A549 (cell line): Measurements from ENCODE around the gene GMEB2. TPM values are rescaled to one million over a fixed set of nuclear protein-coding genes. Genes with fewer than 3 reads are reported as not detected.

Experiments
- ATAC-seq, 2 experiments: fragments of 200-7000 bp in 1 of 2; fragments of >200 bp in 1 of 2; cut with Nextera tagmentation in 1 of 2; cut with Tn5 transposase in 1 of 2; 3 replicates each; pipeline versions ENCODE4 v1.8.0 to v1.9.1; 2018 to 2020; ENCODE audit warnings: mild to moderate bottlenecking in 1 of 2, moderate library complexity in 1 of 2
- CTCF ChIA-PET: fragments of 300-600 bp; sonication (Branson Sonifier 250); formaldehyde crosslinking; extraction: SDS; loops from one replicate; lab custom pipeline; 2021; ENCODE audit warnings: antibody characterized with exemption, inconsistent platforms; lab: Yijun Ruan, JAX
- POLR2A ChIA-PET: fragments of 350-600 bp; formaldehyde crosslinking; extraction: SDS; loops from one replicate; lab custom pipeline; 2021; ENCODE audit warnings: antibody characterized with exemption, inconsistent platforms; lab: Yijun Ruan, JAX
- DNase-seq, 2 experiments: peaks; one replicate each; pipeline versions ENCODE4 v3.0.0 to v3.0.0-alpha.2; 2011 to 2016; ENCODE audit warnings: low read depth in 1 of 2, low spot score in 1 of 2
- FAIRE-seq: peaks from 2 replicates; lab custom pipeline; 2011; peaks lifted over from hg19 to GRCh38; lab: Jason Lieb, UNC
- H3K27ac ChIP-seq, 2 experiments: fragments of >200 bp; sonication (Bioruptor Twin); formaldehyde crosslinking; 3 replicates each; pipeline ENCODE4 v1.5.1; 2016 to 2017
- H3K4me1 ChIP-seq: fragments of >200 bp; sonication (Bioruptor Twin); formaldehyde crosslinking; 3 replicates; pipeline ENCODE4 v1.6.1; 2016
- H3K4me2 ChIP-seq: fragments of >200 bp; sonication (Bioruptor Twin); formaldehyde crosslinking; 3 replicates; pipeline ENCODE4 v1.6.1; 2016
- H3K4me3 ChIP-seq: fragments of >200 bp; sonication (Bioruptor Twin); formaldehyde crosslinking; 3 replicates; pipeline ENCODE4 v1.5.1; 2016
- H3K9me3 ChIP-seq: fragments of >200 bp; sonication (Bioruptor Twin); formaldehyde crosslinking; 3 replicates; pipeline ENCODE4 v1.6.1; 2016
- BHLHE40 ChIP-seq: IDR thresholded peaks from 2 replicates; pipeline ENCODE4 v1.6.1; 2012; ENCODE audit warnings: low read depth, low read length, inconsistent platforms
- CBX8 ChIP-seq: fragments of 200-600 bp; sonication (generic); IDR thresholded peaks from 2 replicates; pipeline ENCODE4 v1.6.1; 2016
- CHD2 ChIP-seq: fragments of 150-350 bp; IDR thresholded peaks from 2 replicates; pipeline ENCODE4 v1.6.1; 2014; ENCODE audit warnings: low read length; ENCODE audit not compliant: partially characterized antibody
- CHD4 ChIP-seq: fragments of 200-600 bp; sonication (generic); IDR thresholded peaks from 2 replicates; pipeline ENCODE4 v1.6.1; 2016; ENCODE audit warnings: antibody characterized with exemption, mild to moderate bottlenecking, borderline replicate concordance
- E2F6 ChIP-seq: IDR thresholded peaks from 2 replicates; pipeline ENCODE4 v1.6.1; 2012; ENCODE audit warnings: low read depth, borderline replicate concordance
- ESRRA ChIP-seq: fragments of 150-350 bp; IDR thresholded peaks from 2 replicates; pipeline ENCODE4 v1.6.1; 2014; ENCODE audit warnings: mild to moderate bottlenecking, low read length, borderline replicate concordance
- FOSL2 ChIP-seq, 2 experiments: fragments of 450-650 bp in 1 of 2; fragments of >200 bp in 1 of 2; sonication (Bioruptor Twin) in 1 of 2; formaldehyde crosslinking; IDR thresholded peaks; 2 replicates each; pipeline versions ENCODE4 v1.5.0 to v1.6.1; 2016 to 2020; ENCODE audit warnings: mild to moderate bottlenecking in 1 of 2, moderate library complexity in 1 of 2
- FOXS1 ChIP-seq: fragments of 250-450 bp; sonication (Bioruptor Pico); IDR thresholded peaks from 2 replicates; pipeline ENCODE4 v1.5.0; 2020; ENCODE audit warnings: mild to moderate bottlenecking, moderate library complexity
- GATA3 ChIP-seq: IDR thresholded peaks from 2 replicates; pipeline ENCODE4 v1.6.1; 2012; ENCODE audit warnings: borderline replicate concordance
- HEYL ChIP-seq: fragments of 250-450 bp; sonication (Bioruptor Pico); IDR thresholded peaks from 2 replicates; pipeline ENCODE4 v1.8.0; 2021; ENCODE audit warnings: mild to moderate bottlenecking, moderate library complexity
- HOXA7 ChIP-seq: fragments of 250-450 bp; sonication (Bioruptor Pico); IDR thresholded peaks from 2 replicates; pipeline ENCODE4 v1.5.0; 2020; ENCODE audit warnings: mild to moderate bottlenecking, moderate library complexity
- HOXB13 ChIP-seq: fragments of 250-450 bp; sonication (Bioruptor Pico); IDR thresholded peaks from 2 replicates; pipeline ENCODE4 v1.5.0; 2020; ENCODE audit warnings: low read depth, mild to moderate bottlenecking, moderate library complexity
- HOXB5 ChIP-seq: fragments of 250-450 bp; sonication (Bioruptor Pico); IDR thresholded peaks from 2 replicates; pipeline ENCODE4 v1.5.0; 2020; ENCODE audit warnings: mild to moderate bottlenecking, moderate library complexity
- JUN ChIP-seq, 2 experiments: fragments of >200 bp; sonication (Bioruptor Twin); formaldehyde crosslinking; IDR thresholded peaks; 2 replicates in 1 of 2; 3 replicates in 1 of 2; pipeline ENCODE4 v1.6.1; 2016 to 2017
- JUNB ChIP-seq: fragments of >200 bp; sonication (Bioruptor Twin); formaldehyde crosslinking; IDR thresholded peaks from 2 replicates; pipeline ENCODE4 v1.6.1; 2016
- MAFK ChIP-seq: fragments of 450-650 bp; IDR thresholded peaks from 2 replicates; pipeline ENCODE4 v1.6.1; 2014; ENCODE audit not compliant: partially characterized antibody
- PBX3 ChIP-seq: IDR thresholded peaks from 2 replicates; pipeline ENCODE4 v1.6.1; 2012
- POLR2A ChIP-seq: IDR thresholded peaks from 2 replicates; pipeline ENCODE4 v1.6.1; 2012; ENCODE audit warnings: mild to moderate bottlenecking, low read length
- POLR2AphosphoS2 ChIP-seq: conservative IDR thresholded peaks from 2 replicates; pipeline ENCODE4 v1.6.1; 2012; ENCODE audit warnings: low read length, improper control_type of control experiment, inconsistent platforms
- RFX5 ChIP-seq: fragments of 450-650 bp; IDR thresholded peaks from 2 replicates; pipeline ENCODE4 v1.7.1; 2014; ENCODE audit warnings: antibody characterized with exemption, mild to moderate bottlenecking, moderate library complexity
- RNF2 ChIP-seq: fragments of 200-600 bp; sonication (generic); IDR thresholded peaks from 2 replicates; pipeline ENCODE4 v1.6.1; 2016; ENCODE audit warnings: low read depth, mild to moderate bottlenecking, antibody characterized with exemption, moderate library complexity, borderline replicate concordance
- SMC3 ChIP-seq: fragments of >200 bp; sonication (Bioruptor Twin); formaldehyde crosslinking; IDR thresholded peaks from 3 replicates; pipeline ENCODE4 v1.6.1; 2018; ENCODE audit warnings: inconsistent platforms
- SREBF2 ChIP-seq: fragments of 450-650 bp; IDR thresholded peaks from 2 replicates; pipeline ENCODE4 v1.6.1; 2014; ENCODE audit warnings: mild to moderate bottlenecking, moderate library complexity
- TFCP2L1 ChIP-seq: fragments of 250-450 bp; sonication (Bioruptor Pico); IDR thresholded peaks from 2 replicates; pipeline ENCODE4 v1.5.0; 2021; ENCODE audit warnings: mild to moderate bottlenecking
- TP53 ChIP-seq: fragments of 250-450 bp; sonication (Bioruptor Pico); IDR thresholded peaks from 2 replicates; pipeline ENCODE4 v1.5.0; 2021; ENCODE audit warnings: mild to moderate bottlenecking, moderate library complexity
- ZC3H11A ChIP-seq: fragments of 450-650 bp; IDR thresholded peaks from 2 replicates; pipeline ENCODE4 v1.6.1; 2014; ENCODE audit warnings: antibody characterized with exemption, mild to moderate bottlenecking
- ZSCAN20 ChIP-seq: fragments of 250-450 bp; sonication (Bioruptor Pico); IDR thresholded peaks from 2 replicates; pipeline ENCODE4 v1.8.0; 2022; ENCODE audit warnings: mild to moderate bottlenecking, moderate library complexity
- WGBS: methylation state at CpG from one replicate; pipeline ENCODE4 v1.1.6; 2017; ENCODE audit errors: missing lambda C conversion rate; 5-methylcytosine and 5-hydroxymethylcytosine counted together
- polyA plus RNA-seq, 4 experiments: library from polyadenylated mRNA; depleted of rRNA in 3 of 4; stranded (reverse); fragments of >200 nt; fragmentation: RNase III in 1 of 4; extraction: RNeasy Plus Mini Kit Qiagen cat#74134 plus additional on column Dnase treatment in 1 of 4; gene quantifications; 2 replicates in 3 of 4; 3 replicates in 1 of 4; pipeline ENCODE4 v1.2.3, GENCODE V29; 2011 to 2017
- TF ChIP-seq, protein P1 (sequence below): fragments of 450-650 bp; IDR thresholded peaks from 2 replicates; pipeline ENCODE4 v1.6.1; 2014; ENCODE audit warnings: antibody characterized with exemption

GMEB2 gene
- polyA plus RNA-seq, 2 of the 4 experiments (the other 2 are of a cell fraction) = 6.5 to 6.8 TPM

DNA sequence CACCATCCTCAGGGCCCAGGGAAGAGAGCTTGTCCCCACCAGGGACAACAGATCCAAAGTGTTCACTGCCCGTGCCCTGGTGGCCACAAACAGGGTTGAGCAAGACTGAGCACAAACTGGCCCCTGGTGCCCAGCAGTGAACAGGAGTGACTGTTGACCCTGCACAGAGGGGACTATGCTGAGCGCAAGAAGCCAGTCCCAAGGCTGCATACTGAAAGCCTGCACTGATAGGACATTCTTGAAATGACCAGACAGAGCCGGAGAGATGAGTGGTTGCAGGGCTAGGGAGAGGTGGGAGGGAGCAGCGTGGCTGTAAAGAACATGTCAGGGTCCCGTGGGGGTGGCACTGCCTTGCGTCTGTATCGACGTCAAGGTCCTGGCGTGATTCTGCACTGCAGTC lies 75.8 kb downstream of the GMEB2 start:
- WGBS = 57% methylated on average over 9 of the region's 9 CpGs
- ATAC-seq = no peak
- Histone ChIP-seq H3K27ac (no peak overlapping the region), H3K4me2 (no peak overlapping the region), H3K9me3 (no peaks in the 10 kb centered on the region), H3K4me3 (no peak overlapping the region), H3K4me1 (peaks cover 4% of the 10 kb centered on the region; the same call in 1 of the 3 replicates)
- no peak for FAIRE-seq
- CTCF ChIA-PET = interaction anchor here (1.3 to 9.1 kb wide), 2 partner anchors 12 to 426 kb away, joined by 3 to 93 read pairs; partner anchors contain the start of gene PTK6
- no peak for DNase-seq
- no peak for TF ChIP-seq TP53 (CRISPR knock-in tag)
- no peak for TF ChIP-seq RNF2
- TF ChIP-seq RFX5 = no peak
- TF ChIP-seq POLR2AphosphoS2 = no peak
- no peak for TF ChIP-seq HOXB5 (CRISPR knock-in tag)
- TF ChIP-seq HOXB13 (CRISPR knock-in tag) = no peak
- TF ChIP-seq SMC3 = no peak
- no peak for TF ChIP-seq MAFK
- TF ChIP-seq HEYL (CRISPR knock-in tag) = no peak
- TF ChIP-seq E2F6 = no peak
- TF ChIP-seq, protein P1, sequence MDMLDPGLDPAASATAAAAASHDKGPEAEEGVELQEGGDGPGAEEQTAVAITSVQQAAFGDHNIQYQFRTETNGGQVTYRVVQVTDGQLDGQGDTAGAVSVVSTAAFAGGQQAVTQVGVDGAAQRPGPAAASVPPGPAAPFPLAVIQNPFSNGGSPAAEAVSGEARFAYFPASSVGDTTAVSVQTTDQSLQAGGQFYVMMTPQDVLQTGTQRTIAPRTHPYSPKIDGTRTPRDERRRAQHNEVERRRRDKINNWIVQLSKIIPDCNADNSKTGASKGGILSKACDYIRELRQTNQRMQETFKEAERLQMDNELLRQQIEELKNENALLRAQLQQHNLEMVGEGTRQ = no peak
- no peak for TF ChIP-seq CBX8
- no peak for TF ChIP-seq ZC3H11A
- no peak for TF ChIP-seq PBX3
- TF ChIP-seq FOSL2 (IDR thresholded peaks at IDR 0.05) = no peak
- TF ChIP-seq FOSL2 (CRISPR knock-in tag; IDR thresholded peaks at IDR 0.05) = no peak
- no peak for TF ChIP-seq SREBF2
- TF ChIP-seq HOXA7 (CRISPR knock-in tag) = no peak
- no peak for TF ChIP-seq BHLHE40
- TF ChIP-seq CHD4 = no peak
- POLR2A ChIA-PET = no interaction called here

DNA sequence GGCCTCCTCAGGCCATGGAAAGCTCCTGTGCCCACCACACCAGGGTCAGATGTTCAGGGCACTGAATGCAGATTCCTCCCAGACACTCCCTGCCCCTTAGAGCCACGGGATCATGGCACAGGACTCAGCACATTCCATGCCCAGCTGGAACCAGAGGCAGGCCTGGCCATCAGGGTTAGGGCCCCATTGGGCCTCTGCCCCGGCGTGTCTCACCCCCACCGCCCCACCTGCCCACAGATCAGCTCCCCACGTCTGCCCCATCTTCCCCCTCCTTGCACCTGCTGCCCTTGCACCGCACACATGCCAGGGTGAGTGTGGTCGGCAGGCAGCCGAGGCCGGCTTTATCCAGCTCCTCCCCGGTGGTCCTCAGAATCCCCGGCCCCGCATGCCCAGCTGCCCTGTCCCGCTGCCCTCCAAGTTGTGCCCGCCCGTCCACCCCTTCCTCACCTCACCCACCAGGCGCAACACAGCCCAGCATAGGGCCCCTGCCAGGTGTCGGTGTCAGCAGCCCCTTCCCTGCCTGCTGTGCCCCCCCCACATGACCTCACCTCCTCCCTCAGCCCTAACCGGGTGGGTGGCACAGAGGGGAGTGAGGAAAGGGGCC lies 77.1 kb downstream of the GMEB2 start:
- CTCF ChIA-PET = interaction anchor here (1.0 to 9.1 kb wide), 2 partner anchors 11 to 226 kb away, joined by 3 to 93 read pairs; partner anchors contain the start of gene PTK6
- TF ChIP-seq HOXA7 (CRISPR knock-in tag) (no peak), ESRRA (no peak), ZSCAN20 (CRISPR knock-in tag) (no peak), JUN (IDR thresholded peaks at IDR 0.05) (no peak), GATA3 (no peak), RNF2 (no peak), POLR2A (no peak), JUNB (no peak), CHD2 (no peak), FOXS1 (CRISPR knock-in tag) (no peak), TFCP2L1 (no peak)
- H3K27ac ChIP-seq = no peak overlapping the region
- H3K4me3 ChIP-seq = no peak overlapping the region
- peaks cover 12% of the 10 kb centered on the region for H3K4me1 ChIP-seq
- POLR2A ChIA-PET = no interaction called here
- H3K9me3 ChIP-seq = no peaks in the 10 kb centered on the region
- FAIRE-seq (no peak), ATAC-seq (no peak), DNase-seq (no peak)
- 81% methylated on average over 14 of the region's 18 CpGs for WGBS
- H3K4me2 ChIP-seq = no peak overlapping the region
